Adipose tissue (tissue), 3 donors: ENCODE data around the gene MTR. TPM values are rescaled to one million over a fixed set of nuclear protein-coding genes. Genes with fewer than 3 reads are reported as not detected.

Experiments used
- H3K27ac ChIP-seq: one replicate; pipeline ENCODE4 v1.5.1; 2013; ENCODE audit warnings: low read depth, low read length
- WGBS, 3 donors: extraction: QIAGEN DNeasy Blood & Tissue Kit; methylation state at CpG; one replicate each; pipeline ENCODE4 v1.1.7; 2013; 5-methylcytosine and 5-hydroxymethylcytosine counted together
- polyA plus RNA-seq, 3 donors: library from polyadenylated mRNA; stranded (reverse); fragments of 200-250 nt; gene quantifications; one replicate each; pipeline ENCODE4 v1.2.3, GENCODE V29; 2013
- donor health status: healthy with polysubstance abuse.
- donor health status: Bipolar disorder and iron deficiency.
- donor health status: healthy.

MTR gene
- polyA plus RNA-seq, 3 donors: 4.5 to 16.5 (median 5.9) TPM

DNA sequence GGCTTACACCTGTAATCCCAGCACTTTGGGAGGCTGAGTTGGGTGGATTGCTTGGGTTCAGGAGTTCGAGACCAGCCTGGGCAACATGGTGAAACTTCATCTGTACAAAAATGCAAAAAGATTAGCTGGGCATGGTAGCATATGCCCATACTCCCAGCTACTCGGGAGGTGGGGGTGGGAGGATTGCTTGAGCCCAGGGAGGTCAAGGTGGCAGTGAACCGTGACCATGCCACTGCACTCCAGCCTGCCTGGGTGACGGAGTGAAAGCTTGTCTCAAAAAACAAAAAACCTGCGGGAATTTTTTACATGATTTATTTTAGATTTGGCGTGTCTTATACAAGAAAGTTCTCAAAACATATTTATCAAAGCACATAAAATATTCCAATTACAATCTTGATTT, 27.8 kb upstream of the MTR start:
- WGBS, 3 donors: 71 to 88% (median 84%) methylated on average over 6 of the region's 6 CpGs
- no peak overlapping the region for H3K27ac ChIP-seq

DNA sequence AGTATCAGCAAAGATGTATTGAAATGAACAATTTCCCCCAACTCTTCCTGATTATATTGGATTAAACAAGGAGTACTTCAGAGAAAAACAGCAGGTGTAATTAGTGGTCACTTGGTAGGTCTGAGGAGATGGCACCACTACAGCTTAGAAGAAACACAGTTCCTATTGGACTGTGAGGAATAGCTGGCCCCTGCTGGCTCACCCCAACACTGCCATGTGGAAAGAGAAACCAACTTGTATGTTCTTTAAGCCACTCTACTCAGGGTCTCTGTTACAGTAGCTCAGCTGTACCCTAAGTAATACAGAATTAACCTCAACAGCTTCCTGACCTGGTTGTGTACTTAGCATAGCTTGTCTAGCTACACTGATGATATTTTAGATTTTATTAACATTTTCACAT, 26.5 kb upstream of the MTR start:
- no peak overlapping the region for H3K27ac ChIP-seq

DNA sequence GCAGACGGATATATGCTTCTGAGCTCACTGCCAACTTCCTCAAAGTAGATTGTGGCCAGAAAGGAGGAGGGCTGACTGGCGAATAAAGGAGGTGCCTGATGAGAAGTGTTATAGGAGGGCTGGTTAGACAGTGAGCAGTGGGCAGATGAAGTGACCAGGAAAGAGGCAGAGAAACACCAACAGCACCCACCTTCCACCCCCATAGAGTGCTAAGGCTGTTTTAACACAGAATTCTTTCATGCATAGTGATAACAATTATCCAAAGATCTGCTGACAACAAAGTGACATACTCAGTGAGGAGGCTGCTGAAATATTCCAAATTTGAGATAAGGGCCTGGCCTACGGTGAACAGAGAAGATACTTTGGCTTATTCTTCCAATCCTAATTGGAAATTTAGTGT, 21.2 kb upstream of the MTR start:
- 54 to 80% (median 62%) methylated on average over 3 of the region's 3 CpGs for WGBS, 3 donors
- no peak overlapping the region for H3K27ac ChIP-seq

DNA sequence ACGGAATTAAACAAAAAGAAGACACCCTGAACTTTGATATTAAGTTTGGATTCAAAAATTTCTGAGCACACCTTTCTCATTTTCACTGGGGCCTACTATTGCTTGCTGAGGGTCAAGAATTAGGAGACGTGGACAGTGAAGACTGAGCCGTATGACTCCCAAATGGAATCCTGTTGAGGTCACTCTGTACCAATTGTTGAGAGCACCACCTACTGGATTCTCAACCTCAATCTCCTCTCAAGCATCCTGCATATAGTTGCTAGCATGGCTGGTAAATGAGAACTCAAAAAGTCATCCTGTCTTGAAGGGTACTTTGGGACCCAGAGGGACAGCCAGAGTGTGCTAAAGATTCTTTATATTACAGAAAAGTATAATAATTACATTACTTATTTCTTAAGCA, 20.2 kb upstream of the MTR start:
- H3K27ac ChIP-seq: no peak overlapping the region
- 39 to 56% (median 54%) methylated on average over 3 of the region's 3 CpGs for WGBS, 3 donors

DNA sequence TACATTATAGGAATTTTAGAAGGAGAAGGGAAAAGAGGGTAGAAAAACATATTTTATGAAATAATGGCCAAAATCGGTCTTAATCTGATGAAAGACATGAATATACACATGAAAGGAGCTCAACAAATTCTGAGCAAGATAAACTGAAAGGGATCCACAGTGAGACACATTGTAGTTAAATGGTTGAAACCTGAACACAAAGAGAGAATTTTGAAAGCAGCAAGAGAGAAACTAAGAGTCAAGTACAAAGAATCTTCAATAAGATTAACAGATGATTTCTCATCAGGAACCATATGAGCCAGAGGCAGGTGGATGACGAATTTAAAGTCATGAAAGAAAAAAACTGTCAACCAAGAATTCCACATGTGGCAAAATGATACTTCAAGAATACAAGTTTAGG, 15.8 kb upstream of the MTR start:
- H3K27ac ChIP-seq: no peak overlapping the region
- WGBS, 3 donors: 89 to 92% (median 91%) methylated on average over 2 of the region's 2 CpGs

DNA sequence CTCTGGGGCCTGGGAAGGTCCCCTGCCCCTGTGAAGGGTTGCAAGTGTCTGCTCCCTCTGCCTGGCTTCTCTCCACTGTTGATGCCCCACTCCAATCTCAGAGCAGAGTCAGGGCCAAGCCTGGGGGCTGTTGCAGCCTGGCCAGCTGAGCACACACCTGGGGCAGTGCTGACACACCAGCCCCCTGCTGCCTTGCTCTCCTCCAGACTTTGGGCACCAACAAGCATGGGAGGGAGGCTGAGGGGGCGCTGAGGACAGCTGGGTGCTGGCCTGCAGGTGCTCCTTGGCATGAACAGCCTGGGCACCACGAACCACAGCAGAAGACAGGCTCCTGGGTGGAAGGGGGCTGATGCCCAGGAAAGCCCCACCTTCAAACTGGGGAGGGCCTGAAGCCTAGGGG, 9.6 kb upstream of the MTR start:
- 64 to 85% (median 84%) methylated on average over 2 of the region's 2 CpGs for WGBS, 3 donors

DNA sequence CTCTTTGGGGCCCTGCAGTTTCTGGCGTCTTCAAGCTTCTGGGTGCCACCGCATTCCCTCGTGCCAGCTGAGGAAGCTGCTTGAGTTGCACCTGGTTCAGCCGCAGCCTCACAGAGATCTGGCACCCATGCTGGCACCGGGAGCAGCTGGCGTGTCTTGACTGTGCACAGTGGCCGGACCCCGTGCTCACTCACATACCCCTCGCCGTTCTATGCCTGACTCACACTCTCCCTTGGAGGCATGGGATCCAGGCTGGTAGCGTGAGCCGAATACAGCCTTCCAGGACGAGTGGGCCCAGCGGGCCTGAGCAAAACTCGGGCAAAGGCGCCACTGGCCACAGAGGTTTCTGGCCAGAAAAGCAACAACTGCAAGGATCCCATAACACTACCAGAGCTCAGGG, 8.6 kb upstream of the MTR start:
- H3K27ac ChIP-seq: no peak overlapping the region
- WGBS, 3 donors: 95 to 96% (median 96%) methylated on average over 16 of the region's 16 CpGs

More for the DNA sequence above, 9.6 kb upstream of the MTR start:
- H3K27ac ChIP-seq: no peak overlapping the region

DNA sequence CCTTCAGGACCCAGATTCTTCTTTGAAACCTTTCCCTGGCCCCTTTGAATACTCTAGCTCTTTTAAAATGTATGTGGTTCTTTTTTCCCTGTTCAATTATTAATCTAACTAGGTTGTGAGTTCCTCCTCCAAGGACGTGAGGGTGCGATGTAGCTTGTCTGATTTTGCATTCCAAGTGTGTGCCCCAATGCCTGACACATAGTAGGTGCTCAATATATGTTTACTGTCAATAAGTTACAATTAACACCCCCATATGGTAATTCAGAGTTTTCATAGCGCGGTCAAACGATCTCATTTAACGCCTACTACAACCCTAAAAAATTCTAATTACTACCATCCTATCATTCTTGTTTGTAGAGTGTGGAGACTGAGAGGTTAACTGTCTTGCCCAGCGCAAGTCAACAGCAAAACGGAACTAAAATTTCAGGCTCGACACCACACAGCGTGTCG, 482 bp upstream of the MTR start:
- H3K27ac ChIP-seq: no peak overlapping the region
- WGBS, 3 donors: 5 to 16% (median 15%) methylated on average over 11 of the region's 11 CpGs

DNA sequence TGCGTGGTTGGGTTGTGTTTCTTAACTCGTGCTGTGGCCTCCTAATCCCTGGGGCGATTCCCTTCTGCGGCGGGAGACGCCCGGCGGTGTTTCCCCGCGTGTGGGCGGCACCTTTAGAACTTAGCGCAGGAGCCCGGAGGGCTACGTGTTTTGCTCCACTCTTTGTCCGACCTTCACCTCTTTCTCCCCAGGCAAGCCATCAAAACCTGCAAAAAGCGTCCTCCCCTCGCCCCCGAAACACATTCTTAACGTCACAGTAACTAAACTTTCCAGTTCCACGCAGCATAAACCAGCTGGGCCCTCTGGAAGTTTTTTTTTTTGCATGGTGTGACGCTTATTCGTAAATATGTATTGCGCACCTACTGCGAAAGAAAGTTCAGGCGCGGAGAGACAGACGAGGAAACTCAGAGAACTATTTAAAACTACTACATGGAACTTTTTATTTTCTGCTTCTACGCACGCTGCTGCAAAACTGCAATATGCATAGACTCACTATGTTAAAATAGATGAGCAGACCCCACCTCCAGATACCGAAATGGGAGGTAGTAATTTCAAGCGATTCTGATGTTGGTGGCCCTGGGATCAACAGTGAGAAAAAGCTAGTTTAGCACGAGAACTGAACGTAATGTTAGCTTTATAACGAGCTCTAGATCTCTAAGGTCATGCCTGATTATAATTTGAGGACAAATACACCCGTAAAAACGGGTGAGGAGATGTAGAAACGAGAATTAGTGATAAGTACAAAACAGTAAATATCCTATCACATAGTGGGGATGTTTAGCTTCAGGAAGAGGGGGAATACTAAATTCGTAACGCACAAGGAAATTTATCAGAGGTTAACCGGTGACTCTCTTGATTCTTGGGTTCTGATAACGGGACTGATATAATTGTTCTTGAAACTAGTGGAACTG, 920 bp downstream of the MTR start:
- 1% methylated on average over 41 of the region's 41 CpGs for WGBS, 3 donors
- H3K27ac ChIP-seq: no peak overlapping the region

DNA sequence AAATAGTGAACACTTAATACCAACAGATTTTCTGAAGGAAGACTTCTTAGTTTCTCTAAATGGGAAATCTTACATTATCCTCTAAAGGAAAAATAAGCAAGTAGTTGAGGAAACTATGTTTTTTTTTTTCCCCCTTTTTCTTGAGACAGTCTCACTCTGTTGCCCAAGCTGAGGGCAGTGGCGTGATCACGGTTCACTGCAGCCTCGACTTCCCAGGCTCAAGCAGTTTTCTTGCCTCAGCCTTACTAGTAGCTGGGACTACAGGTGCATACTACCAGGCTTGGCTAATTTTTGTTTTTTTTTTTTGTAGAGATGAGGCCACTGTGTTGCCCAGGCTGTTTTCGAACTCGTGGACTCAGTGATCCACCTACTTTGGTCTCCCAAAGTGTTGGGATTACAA, 3.9 kb downstream of the MTR start:
- WGBS, 3 donors: 95 to 99% (median 97%) methylated on average over 5 of the region's 5 CpGs
- no peak overlapping the region for H3K27ac ChIP-seq

DNA sequence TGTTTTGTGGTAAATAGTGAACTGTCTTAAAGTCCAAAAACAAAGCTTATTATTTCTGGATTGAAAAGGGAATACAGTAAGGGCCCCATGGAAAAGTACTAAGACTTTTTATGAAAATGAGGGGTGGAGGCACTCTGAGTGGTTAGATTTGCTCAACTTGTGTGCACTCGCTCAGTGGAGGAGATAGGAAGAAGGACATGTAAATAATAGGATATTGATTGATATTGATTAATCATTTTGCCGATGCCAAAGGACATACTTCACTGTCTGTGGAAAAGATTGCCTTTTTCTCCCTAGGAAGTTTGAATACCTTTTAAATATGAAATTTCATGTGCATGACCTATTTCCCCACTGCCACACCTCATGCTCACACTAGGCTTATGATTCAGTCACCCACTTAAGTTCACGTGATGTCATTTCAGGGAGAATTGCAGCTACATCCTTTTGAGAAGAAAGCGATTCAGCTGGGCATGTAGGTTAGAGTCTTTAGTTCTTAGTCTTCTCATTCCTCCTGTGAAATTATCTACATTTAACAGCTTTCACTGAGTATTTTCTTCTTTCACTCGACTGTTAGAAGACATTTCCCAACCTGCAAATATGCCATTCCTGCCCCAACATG, 5.0 kb downstream of the MTR start:
- H3K27ac ChIP-seq: no peak overlapping the region
- WGBS, 3 donors: 51 to 88% (median 73%) methylated on average over 5 of the region's 5 CpGs

DNA sequence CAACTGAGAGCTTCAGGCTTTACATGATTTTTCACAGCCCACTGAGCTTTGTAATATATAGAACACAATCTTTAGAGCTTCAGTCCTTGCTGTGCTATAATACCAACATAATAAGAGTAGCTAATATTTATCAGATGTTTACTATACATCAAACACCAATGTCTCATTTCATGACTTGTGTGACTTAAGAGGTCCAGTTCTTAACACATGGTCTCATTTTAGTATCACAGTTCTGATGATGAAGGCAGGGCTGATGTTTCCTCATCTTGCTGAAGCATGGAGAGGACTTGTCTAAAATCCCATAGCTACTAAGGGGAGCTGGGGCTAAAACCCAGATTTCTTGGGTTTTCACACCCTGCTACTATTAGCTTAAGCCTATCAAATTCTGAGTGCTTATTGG, 5.5 kb downstream of the MTR start:
- no peak overlapping the region for H3K27ac ChIP-seq

DNA sequence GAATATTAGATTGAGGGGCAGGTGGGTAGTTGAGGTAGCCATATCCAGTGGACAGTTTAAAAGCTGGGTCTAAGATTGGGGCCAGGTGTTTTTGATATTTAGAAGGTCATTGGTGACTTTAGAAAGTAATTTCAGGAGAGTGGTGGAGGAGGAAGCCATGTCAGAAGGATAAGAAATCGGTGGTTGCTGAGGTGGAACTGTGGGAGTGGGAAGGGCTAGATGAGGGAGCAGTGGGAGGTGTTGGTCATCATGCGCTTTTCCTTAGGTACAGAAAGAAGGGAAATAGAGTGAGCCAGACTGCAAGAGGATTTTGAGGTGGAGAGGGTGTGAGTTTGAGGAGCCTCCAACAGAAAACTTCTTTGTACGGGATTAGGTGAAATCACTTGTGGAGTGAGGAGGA, 7.2 kb downstream of the MTR start:
- H3K27ac ChIP-seq: no peak overlapping the region
- WGBS, 3 donors: 63 to 99% (median 90%) methylated on average over 3 of the region's 3 CpGs

DNA sequence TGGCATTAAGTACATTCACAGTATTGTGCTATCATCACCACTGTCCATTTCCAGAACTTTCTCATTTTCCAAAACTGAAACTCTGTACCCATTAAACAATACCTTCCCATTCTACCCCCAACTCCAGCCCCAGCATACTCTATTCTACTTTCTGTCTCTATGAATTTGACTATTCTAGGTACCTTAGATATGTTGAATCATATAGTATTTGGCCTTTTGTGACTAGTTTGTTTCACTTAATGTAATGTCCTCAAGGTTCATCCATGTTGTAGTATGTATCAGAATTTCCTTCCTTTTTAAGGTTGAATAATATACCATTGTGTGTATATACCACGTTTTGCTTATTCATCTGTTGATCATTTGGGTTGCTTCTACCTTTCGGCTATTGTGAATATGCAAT, 11.5 kb downstream of the MTR start:
- 89 to 95% (median 90%) methylated on average over 2 of the region's 2 CpGs for WGBS, 3 donors
- H3K27ac ChIP-seq: no peak overlapping the region

DNA sequence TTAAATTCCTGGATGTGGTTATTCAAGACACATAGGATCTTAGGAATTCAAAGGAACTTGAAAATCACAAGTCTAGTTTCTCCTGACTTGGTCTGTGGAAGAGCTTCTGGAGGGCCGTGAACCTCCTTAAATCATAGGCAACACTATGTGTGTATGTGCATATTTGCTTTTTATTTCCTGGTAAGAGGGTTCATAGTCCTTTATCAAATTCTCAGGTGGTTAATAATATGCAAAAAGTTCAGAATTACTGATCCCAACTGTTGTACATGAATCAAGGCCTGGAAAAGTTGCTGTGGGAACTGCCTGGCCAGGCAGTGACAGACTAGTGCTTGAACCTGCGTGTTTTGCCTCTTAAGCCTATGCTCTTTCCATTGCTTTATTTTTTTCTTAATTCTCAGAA, 12.9 kb downstream of the MTR start:
- no peak overlapping the region for H3K27ac ChIP-seq
- 37 to 99% (median 92%) methylated on average over 2 of the region's 2 CpGs for whole genome bisulfite sequencing, 3 donors

DNA sequence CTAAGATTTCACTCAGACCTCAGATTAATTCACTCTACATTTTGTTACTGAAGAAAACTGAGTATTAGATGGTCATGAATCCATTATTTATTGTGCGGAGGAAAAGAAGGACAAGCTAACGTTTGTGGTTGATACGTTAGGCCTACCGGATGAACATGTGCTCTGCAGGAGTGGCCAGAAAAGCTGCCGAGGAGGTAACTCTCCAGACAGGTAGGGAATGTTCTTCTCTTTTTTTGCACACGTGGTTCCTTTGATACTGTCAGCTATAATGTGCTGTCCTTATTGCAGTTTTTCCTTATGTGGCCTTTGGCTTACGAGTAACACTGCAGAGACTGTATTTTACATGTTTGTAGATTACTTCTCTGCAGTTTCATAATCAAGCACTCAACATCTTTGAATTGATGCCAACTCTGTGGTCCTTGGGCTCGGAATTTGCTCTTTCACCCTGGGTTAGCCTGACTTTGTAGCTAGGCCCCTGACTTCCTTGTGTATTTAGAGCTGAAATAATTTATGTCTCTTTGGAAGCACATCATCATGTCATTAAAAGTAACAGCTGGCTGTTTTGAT, 13.6 kb downstream of the MTR start:
- 40 to 74% (median 67%) methylated on average over 8 of the region's 8 CpGs for WGBS, 3 donors
- no peak overlapping the region for H3K27ac ChIP-seq

DNA sequence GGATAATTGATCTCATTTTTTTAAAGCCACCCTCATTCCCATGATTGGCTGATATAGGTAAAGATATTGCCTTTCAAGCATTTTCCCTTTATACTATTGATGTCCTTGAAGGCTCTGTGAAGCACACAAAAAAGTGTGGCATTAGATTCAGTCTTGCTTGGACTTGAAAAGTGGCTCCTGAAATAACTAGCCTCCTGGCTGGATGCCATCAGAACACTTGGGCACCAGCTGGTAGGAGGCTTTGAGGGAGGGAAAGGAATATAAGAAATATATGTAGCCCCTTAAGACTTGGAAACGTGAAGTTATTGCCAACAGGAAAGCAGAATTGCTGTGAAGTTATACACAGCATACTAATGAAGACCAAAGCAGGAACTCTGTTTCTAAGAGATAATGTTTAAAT, 14.1 kb downstream of the MTR start:
- no peak overlapping the region for H3K27ac ChIP-seq
- WGBS, 3 donors: 50 to 77% (median 50%) methylated on average over 1 of the region's 1 CpG

DNA sequence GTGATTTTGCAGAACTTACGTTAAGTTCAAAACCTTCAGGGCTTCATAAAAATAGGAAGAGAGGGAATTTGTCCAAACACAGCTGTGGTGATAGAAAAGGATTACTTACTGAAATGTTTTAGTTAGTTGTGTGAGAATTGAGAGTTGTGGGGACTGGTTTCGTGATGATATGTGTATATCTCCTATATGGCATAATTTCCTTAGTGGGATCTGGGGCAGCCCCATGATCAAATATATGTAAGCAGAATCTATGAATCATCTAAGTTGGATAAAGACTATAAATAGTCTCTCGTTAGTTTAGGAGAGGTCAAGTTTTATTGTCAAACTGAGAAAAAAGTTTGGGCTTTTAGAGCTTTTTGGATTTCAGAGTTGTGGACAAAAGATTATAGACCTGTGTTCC, 14.9 kb downstream of the MTR start:
- H3K27ac ChIP-seq: no peak overlapping the region
- 77 to 95% (median 91%) methylated on average over 3 of the region's 3 CpGs for WGBS, 3 donors

DNA sequence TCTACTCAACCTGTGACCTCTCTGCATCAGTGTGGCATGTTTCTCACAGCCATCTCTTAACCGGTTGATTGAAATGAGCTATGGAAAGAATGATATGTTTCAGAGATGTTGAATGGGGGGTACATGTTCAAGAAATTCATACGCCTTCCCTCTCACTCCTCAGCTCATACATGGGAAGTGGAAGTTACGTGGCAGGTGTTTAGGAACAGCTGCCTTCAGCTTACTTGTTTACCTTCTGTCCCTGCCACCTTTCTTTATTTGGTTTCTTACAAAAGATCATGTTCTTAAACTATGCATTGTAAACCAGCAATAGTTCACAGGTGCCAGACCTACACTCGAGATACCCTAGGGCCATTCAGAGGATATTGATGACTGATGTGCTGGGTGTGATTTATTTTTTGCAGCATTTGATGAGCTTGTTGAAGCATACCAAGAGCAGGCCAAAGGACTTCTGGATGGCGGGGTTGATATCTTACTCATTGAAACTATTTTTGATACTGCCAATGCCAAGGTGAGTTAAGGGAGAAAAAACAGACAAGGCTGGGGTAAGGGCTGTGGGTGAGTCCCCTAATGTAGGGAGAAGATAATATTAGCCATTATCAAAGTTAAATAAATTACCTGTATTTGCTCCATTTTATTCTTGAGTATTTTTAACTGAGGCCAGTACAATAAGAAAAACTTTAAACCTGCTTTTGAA, 17.4 kb downstream of the MTR start:
- WGBS, 3 donors: 50 to 99% (median 92%) methylated on average over 5 of the region's 5 CpGs
- H3K27ac ChIP-seq: no peak overlapping the region
